ENCODE data around the gene SORBS2.

SORBS2 gene

DNA sequence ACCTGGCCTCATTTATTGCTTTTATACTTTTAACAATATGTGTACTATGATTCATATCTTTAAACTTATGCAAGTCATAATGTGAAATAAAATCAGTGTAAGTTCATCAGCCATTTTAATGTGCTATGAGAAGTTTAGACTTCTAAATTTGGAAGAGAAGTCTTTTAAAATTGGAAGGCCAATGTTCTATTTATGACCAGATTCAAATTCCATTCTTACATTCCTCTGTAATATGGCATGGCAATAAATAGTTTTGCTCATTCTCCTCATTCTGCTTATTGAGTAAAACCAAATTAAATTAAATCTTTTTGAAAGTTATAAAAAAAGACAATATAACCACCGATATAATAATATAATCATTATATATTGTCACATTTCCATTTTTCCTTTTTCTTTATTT is 126.2 kb downstream of the SORBS2 start:
- no peak overlapping the region for H3K4me3 ChIP-seq (ENCODE audit: low read depth, low read length)
- TF ChIP-seq, protein P1, sequence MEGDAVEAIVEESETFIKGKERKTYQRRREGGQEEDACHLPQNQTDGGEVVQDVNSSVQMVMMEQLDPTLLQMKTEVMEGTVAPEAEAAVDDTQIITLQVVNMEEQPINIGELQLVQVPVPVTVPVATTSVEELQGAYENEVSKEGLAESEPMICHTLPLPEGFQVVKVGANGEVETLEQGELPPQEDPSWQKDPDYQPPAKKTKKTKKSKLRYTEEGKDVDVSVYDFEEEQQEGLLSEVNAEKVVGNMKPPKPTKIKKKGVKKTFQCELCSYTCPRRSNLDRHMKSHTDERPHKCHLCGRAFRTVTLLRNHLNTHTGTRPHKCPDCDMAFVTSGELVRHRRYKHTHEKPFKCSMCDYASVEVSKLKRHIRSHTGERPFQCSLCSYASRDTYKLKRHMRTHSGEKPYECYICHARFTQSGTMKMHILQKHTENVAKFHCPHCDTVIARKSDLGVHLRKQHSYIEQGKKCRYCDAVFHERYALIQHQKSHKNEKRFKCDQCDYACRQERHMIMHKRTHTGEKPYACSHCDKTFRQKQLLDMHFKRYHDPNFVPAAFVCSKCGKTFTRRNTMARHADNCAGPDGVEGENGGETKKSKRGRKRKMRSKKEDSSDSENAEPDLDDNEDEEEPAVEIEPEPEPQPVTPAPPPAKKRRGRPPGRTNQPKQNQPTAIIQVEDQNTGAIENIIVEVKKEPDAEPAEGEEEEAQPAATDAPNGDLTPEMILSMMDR (IDR thresholded peaks at IDR 0.05; ENCODE audit: borderline replicate concordance, insufficient read depth, low read depth, low read length) = no peak

DNA sequence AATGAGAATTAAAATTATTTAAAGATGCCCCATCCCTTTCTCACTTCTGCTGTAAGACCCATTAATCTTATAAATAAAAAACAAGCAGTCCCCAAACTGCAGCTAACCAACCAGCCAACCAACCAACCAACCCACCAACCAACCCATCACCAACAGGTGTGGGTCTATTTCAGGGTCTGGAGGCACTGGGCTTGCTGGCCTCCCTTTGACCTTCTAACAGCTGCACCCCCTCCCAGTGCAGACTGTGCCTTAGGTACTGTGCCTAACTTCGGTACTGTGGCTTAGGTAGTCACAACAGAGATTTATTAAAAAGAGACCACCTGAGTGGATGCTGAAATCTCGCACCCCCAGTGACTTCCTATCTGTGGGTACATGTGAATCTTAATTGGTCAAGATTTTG is 128.1 kb downstream of the SORBS2 start:
- TF ChIP-seq, protein P1 (IDR thresholded peaks at IDR 0.05; ENCODE audit: borderline replicate concordance, insufficient read depth, low read depth, low read length) = no peak
- no peak overlapping the region for H3K4me3 ChIP-seq (ENCODE audit: low read depth, low read length)

GRCh38 chr4:185683222-185683621 is 128.8 kb downstream of the SORBS2 start:
- TF ChIP-seq, protein P1 (IDR thresholded peaks at IDR 0.05; ENCODE audit: borderline replicate concordance, insufficient read depth, low read depth, low read length) = no peak

GRCh38 chr4:185682236-185682635 is 129.8 kb downstream of the SORBS2 start:
- H3K4me3 ChIP-seq (ENCODE audit: low read depth, low read length) = no peak overlapping the region
- TF ChIP-seq, protein P1 (IDR thresholded peaks at IDR 0.05; ENCODE audit: borderline replicate concordance, insufficient read depth, low read depth, low read length) = no peak

More at GRCh38 chr4:185683222-185683621, 128.8 kb downstream of the SORBS2 start:
- no peak overlapping the region for H3K4me3 ChIP-seq (ENCODE audit: low read depth, low read length)

GRCh38 chr4:185681604-185682003 is 130.4 kb downstream of the SORBS2 start:
- no peak overlapping the region for H3K4me3 ChIP-seq (ENCODE audit: low read depth, low read length)
- TF ChIP-seq, protein P1 (IDR thresholded peaks at IDR 0.05; ENCODE audit: borderline replicate concordance, insufficient read depth, low read depth, low read length) = no peak

- H3K4me3 ChIP-seq (ENCODE audit: low read depth, low read length) = no peak overlapping the region
- TF ChIP-seq, protein P1 (IDR thresholded peaks at IDR 0.05; ENCODE audit: borderline replicate concordance, insufficient read depth, low read depth, low read length) = no peak
These were observed 131.4 kb downstream of the SORBS2 start for GRCh38 chr4:185680617-185681016.

GRCh38 chr4:185679523-185679922 is 132.5 kb downstream of the SORBS2 start:
- no peak overlapping the region for H3K4me3 ChIP-seq (ENCODE audit: low read depth, low read length)
- TF ChIP-seq, protein P1 (IDR thresholded peaks at IDR 0.05; ENCODE audit: borderline replicate concordance, insufficient read depth, low read depth, low read length) = no peak
